NCI-H2171 treated with DMSO at 0.1 percent for 48 hours (cell line): ENCODE measurements around the gene ZNF526.

Experiments
- DNase-seq: peaks from one replicate; lab custom pipeline; 2025; lab: John Stamatoyannopoulos, UW

Gene ZNF526

GRCh38 chr19:42219812-42220750 is at the start of gene ZNF526:
ZNF526 (plus strand) TSS chr19:42220312; CDS start chr19:42224404, 4,092 bp downstream.
- peak; percentile 97 for DNase-seq

GRCh38 chr19:42170715-42171114 is 49.4 kb upstream of the ZNF526 start:
- no peak for DNase-seq

DNA sequence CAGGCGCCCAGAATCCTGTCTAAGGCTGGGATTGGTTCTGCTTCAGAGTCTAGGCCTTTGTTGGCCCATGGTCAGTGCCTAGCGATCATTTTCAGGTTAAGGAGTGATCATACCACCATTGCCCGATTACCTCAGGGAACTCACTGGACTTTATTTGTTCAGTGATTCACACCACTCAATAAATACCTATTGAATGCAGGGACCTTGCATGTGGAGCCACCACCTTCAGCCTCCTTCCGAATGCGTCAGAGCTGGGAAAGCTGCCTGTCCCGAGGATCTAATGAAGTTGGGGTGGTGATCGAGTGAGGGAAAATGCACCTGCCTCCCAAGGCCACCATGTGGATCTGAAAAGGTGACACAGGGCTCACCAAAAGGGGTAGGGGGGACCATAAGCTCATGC is 47.9 kb upstream of the ZNF526 start:
- no peak for DNase-seq

DNA sequence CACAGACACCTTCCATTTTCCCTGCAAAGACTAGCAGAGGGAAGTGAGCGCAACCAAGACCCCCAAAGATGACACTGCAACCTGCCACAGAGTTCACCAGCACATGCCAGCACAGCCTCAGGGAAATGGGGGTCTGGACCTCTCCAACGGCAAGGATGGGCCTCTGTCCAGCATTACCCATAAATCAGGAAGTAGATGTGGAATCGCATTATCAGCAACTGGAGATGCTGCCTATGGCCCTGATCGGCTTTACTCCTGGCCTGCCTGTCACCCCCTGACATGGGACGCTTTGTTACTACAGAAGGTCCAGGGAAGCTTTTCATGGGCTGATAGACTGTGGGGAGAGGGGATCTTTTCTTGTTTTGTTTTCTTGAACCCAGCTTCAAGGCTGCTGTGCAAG is 46.4 kb upstream of the ZNF526 start:
- DNase-seq = no peak

- no peak for DNase-seq
Measured at GRCh38 chr19:42174188-42174587, 45.9 kb upstream of the ZNF526 start.

- no peak for DNase-seq
Measured at GRCh38 chr19:42174958-42175734, 45.0 kb upstream of the ZNF526 start.

GRCh38 chr19:42175952-42176648 is 44.0 kb upstream of the ZNF526 start:
- peak; percentile 57 for DNase-seq

- no peak for DNase-seq
Measured at GRCh38 chr19:42176649-42176989, 43.5 kb upstream of the ZNF526 start.

- peak; percentile 91 for DNase-seq
Measured at GRCh38 chr19:42176990-42177685, 43.0 kb upstream of the ZNF526 start.

DNA sequence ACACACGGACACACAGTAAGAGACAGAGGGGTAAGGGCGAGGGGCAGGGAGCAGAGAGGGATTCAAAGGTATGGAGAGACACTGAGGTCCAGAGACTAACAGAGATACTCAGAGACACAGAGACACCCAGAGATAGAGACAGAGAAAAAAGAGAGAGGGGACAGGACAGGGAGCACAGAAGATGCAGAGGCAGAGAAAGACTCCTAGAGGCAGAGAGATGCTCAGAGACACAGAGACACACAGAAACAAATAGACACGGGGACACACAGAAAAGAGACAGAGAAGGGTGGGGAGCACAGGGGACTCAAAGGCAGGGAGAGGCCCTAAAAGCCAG is 42.5 kb upstream of the ZNF526 start:
- DNase-seq = no peak

- no peak for DNase-seq
Measured at GRCh38 chr19:42178791-42179674, 41.1 kb upstream of the ZNF526 start.

DNA sequence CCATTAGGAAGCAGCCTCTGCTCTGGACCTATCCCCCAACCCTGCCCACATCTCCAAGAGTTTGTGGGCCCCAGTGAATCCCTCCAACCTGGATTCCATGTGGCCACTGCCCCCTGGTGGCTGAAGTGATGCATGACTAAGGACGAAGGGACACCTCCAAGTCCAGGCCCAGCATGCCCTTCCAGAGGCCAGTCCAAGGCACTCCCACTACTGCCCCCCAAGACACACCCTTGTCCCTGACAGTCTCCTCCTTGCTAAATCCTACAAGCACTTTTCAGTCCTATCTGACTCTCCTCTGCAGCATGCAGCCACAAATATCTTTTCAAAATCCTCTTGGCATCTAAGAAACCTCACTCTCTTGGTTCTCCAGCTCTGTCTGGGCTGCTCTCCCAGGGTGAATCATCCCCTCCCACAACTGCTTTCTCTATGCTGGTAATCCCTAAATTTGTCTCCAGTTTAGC is 35.7 kb upstream of the ZNF526 start:
- DNase-seq = peak; percentile 33

- DNase-seq = no peak
Measured at GRCh38 chr19:42185277-42185676, 34.8 kb upstream of the ZNF526 start.

- no peak for DNase-seq
Measured at GRCh38 chr19:42188665-42189064, 31.4 kb upstream of the ZNF526 start.

DNA sequence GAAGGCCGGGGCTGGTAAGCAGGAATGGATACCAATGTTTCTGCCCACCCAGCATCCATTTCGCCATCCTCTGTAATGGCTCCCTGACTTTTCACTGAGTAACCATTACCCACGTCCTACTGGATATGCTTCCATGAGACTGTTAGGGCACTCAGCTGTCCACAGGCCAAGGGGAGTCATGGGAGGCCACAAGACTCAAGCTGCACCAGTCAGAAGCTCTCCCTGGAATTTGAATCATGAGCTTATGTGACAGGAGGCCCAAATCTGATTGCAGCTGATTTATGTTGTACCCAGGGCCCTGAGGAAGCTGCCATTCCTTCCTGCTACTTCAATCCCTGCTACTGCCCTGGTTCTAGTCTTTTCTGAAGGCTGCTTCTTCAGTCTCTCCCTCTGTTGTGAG is 31.0 kb upstream of the ZNF526 start:
- no peak for DNase-seq

- DNase-seq = peak; percentile 24
Measured at GRCh38 chr19:42191330-42191729, 28.8 kb upstream of the ZNF526 start.

- DNase-seq = no peak
Measured at GRCh38 chr19:42191855-42192254, 28.3 kb upstream of the ZNF526 start.

GRCh38 chr19:42193294-42193693 is 26.8 kb upstream of the ZNF526 start:
- DNase-seq = no peak

DNA sequence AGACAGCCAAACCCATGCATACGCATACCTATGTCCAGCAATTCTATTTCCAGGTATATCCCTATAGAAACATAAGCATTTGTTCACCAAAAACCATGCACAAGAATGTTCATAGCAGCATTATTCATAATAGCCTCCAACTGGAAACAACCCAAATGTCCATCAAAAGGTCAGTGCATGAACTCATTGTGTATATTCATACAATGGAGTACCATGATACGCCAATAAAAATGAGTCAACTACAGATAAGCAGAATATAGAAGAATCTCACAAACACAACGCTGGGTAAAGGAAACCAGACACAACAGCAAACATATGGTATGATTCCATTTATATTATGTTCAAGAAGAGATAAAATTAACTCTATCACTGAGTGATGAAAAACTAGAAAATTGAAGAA is 26.4 kb upstream of the ZNF526 start:
- no peak for DNase-seq

DNA sequence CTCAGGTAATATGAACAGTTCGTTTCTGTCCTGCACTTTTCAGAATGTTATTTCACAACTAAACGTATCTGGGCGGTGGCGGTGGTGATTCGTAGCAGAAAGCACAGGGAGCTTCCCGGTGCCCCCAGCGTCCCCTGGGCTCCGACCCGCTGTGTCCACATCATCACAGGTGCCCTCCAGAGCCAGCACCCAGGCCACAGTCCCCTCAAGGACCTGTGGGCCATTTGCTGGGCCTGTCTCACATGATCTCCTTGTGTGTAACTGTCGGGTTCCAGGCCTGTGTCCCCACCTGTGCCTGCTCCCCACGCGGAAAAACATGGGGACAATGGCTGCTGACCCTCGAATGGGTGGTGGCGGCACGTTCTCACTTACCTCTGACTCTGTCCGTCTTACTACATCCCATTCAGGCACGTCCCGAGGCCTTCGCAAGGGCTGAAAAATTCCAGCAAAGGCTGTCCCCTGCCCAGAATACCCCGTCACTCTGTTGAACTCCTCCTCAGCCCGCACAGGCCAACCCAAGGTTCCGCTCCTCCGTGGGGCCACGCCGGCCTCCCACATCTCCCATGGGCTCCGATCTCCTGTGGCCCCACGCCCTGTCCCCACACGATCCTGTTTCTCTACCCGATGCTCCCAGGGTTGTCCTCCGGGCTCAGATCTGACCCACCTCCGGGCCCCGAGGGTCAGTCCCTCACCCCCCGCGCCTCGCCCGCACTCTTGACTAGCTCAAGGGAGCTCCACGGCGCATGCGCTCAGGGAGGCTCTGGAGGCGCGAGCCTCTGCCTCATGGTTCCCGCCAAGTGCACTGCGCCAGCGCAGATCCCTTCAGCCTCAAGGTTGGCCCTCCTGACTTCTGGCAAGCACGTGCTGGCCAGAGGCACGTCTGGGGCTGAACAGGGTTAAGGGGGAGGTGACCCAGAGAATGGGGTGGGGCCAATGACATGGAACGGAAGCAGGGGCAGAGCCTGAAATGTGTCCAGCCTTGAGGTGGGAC is 23.8 kb upstream of the ZNF526 start:
- DNase-seq = no peak
